GM11168 (cell line): ENCODE measurements around the gene LTBP1.
"Not testable (repeated sequence)": the region's sequence is repeated elsewhere in the genome, so short reads cannot be mapped to it uniquely, and the experiment has no call there.

ENCODE experiments used
- in situ Hi-C: fragments of 300-500 bp; cut with MboI; formaldehyde crosslinking; loops from one replicate; pipeline ENCODE4 v1.12.0; 2022; ENCODE audit warnings: low sequenced_read_pairs; ENCODE audit not compliant: unreplicated experiment

Gene LTBP1

DNA sequence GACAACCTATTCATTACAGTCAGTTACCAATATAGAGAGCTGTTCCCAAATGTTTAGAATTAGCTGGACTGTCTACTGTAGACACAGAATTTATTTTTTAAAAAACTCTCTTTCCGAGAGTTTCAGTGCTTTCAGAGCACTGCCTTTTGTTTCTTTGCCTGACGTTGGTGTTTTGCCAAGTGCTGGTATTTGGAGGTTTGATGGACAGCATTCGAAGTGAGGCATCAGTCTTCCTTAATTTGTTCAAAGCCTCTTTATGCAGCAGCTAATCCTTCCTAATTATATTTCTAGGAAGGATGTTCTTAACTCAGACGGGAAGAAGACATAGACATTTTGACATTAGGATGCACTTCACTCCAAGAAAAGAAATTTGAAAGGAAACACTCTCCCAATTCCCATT lies 83.2 kb downstream of the LTBP1 start:
- in situ Hi-C loops: no loop called here

DNA sequence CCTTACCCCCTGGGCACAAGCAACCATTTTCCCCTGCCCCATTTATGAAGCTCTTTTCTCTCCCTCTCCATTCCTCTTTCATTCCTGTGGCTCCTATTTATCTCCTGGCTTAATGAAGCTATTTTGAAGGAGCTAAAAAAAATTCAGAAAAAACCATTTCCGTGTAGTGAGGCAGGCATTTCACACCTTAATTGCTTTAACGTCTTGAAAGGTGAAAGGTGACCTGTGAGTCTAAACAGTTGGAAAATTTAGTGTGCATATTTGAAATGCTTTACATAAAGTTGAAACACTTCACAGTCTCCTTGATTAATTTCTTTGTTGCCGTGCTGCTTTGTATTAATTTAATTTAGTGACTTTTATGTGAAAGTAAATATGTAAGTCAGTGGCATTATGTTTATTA lies 83.6 kb downstream of the LTBP1 start:
- in situ Hi-C loops: no loop called here

DNA sequence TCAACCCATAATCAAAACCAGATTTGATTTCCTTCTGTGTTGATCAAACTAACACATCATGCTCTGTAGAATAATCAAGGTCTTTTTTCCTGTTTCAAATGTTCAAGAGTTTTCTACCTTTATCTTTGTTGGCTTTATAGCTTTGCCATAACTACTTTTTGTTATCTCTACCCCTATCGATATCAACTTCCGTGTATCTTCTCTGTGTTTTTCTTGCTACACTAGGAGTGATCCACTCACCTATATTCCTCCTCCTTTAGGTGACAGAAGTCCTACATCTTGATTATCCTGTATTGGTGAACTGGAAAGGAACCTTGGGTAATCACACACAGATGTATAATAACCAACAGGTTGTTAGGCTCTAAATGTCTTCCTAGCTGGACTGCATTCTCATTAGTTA lies 85.5 kb downstream of the LTBP1 start:
- in situ Hi-C loops: no loop called here

DNA sequence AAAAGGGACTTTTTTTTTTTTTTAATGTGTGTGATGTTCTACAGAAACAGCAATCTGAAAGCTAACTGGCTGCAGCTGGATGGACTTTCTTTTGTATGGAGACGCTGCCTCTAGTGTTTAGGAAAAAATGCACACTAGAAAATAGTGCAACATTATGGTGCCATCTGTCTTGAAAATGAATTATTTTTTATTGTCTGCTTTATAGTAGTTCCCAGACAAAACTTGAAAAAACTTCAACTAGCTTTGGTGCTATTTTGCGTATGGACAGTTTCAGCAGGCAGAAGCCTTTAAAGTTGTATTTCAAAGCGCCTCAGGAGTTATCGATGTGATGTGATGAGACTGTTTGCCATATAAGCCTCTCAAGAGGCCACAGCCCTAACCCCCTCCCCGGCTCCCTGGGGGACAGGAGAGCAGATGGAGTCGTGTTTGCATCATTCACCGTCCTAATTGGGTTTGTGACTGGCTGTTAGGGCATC lies 86.9 kb downstream of the LTBP1 start:
- in situ Hi-C loops: no loop called here

DNA sequence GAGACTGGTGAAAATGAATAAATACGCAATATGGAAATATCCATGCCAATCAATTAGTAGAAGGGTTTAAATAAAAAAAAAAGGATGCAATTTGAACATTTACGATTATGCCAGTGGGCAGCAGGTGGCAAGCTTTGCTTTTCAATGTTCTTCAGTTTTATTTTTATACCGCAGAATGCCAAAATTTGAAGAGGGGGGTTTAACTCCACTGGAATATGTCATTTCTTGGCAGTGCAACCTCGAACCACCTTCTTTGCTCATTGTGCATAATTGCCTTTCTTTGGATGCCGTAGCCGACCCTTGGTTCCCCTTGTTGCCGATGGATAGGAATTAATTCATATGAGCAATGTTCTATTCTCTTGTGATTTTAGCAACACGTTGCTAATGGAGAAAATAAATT lies 88.0 kb downstream of the LTBP1 start:
- in situ Hi-C loops: no loop called here

DNA sequence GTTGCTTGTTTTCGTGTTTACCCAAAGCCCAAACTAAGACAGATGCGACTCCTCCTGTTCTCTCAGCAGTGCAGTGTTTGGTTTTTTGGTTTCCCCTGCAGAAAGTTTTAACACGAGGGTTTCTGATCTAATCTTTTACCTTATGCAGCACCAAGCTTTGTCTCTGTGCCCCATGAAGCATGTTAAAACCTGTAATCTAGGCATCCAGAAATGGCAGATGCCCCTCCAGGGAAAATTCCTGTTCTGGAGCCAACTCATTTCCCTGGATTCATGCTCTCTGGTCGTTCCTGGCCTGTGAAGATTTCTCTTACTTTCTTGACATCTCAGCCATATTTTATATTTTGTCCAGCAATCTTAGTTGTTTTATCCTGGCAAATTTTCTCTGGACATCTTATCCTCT lies 91.5 kb downstream of the LTBP1 start:
- in situ Hi-C loops: no loop called here

DNA sequence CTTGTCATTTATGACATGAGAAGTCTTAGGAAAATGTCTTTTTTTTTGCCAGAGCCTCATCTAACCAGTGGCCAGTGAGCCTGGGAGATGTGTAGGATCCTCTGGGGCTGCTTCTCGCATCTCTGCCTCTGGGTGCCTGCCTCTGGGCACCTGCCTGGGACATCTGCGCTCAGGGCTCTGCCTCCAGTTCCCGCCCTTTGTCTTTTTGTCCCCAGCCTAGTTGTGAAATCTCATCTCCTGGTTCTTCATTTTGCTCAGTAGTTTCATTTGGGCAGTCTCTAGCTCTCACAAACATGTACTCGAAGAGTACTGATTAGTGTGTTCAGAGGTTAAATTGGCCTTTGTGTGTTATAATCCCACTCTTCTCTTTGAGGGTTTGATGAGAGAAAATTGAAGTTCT lies 92.0 kb downstream of the LTBP1 start:
- in situ Hi-C loops: no loop called here

DNA sequence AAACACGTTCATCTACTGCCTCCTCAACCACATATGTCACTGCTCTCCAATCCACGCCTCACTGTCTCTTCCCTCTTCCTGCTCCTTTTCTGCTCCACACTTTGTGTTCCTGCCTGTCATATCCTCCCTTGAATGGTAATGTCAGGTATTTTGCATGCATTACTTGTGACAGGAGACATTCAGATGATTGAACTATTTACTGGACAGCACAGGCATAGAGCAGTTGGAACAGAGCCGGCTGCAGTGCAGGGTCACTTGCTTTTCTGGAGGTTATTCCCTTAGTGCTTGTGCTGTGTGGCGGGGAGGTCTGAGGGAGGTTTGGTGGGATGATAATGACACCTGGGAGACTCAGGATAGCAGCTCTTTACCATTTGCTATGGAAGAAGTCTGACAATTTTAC lies 93.8 kb downstream of the LTBP1 start:
- in situ Hi-C loops: no loop called here

DNA sequence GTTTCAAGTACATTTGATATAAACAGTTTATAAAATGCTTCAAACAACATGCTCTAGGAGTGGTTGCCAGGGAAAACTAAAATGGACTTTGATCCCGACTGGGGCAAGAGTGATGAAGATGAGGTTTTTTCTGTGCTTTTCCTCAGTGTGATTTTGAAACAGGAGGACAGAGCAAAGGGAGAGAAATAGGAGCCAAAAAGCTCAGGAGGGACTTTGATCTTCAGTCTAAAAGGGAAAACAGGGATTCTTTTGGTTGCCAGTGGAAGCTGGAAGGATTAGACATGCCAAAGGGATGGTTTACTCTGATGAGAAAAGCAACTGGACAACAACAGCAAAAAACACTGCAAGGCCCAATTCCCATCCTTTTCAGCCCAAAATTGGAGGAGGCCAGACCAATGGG lies 95.5 kb downstream of the LTBP1 start:
- in situ Hi-C loops: no loop called here

DNA sequence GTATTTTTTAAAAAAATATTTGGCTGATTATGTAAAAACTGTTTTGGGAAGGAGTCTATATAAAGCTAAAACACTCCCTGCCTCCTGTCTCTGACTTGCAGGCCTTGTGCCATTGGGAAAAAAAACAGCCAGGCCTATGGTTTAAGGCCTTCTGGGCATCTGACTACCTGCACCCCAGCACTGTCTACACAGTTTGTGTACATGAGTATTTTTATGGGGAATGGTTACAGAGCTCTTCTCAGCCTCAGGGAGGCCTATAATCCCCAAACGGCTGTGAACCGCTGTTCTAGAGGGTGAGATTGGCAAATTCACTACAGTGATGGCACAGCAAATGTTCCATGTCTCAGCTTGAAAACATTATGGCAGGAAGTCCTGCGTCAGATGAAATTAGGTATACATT lies 96.1 kb downstream of the LTBP1 start:
- in situ Hi-C loops: no loop called here

DNA sequence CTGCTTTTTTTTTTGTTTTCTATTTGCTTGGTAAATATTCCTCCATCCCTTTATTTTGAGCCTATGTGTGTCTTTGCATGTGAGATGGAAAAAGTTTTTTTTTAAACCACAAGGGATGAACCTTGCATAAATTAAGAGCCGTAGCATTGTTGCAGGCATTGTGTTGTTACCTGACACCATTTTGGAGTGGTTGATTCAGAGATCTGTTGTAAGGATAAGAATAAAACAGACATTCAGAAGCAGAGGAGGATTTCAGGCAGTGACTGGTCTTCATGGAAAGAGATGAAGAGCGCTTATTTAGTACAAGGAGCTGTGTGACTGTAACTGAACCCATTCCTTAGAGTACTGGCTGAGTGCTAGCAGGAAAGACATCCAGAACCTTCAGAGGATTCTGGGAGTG lies 101.2 kb downstream of the LTBP1 start:
- in situ Hi-C loops: no loop called here

DNA sequence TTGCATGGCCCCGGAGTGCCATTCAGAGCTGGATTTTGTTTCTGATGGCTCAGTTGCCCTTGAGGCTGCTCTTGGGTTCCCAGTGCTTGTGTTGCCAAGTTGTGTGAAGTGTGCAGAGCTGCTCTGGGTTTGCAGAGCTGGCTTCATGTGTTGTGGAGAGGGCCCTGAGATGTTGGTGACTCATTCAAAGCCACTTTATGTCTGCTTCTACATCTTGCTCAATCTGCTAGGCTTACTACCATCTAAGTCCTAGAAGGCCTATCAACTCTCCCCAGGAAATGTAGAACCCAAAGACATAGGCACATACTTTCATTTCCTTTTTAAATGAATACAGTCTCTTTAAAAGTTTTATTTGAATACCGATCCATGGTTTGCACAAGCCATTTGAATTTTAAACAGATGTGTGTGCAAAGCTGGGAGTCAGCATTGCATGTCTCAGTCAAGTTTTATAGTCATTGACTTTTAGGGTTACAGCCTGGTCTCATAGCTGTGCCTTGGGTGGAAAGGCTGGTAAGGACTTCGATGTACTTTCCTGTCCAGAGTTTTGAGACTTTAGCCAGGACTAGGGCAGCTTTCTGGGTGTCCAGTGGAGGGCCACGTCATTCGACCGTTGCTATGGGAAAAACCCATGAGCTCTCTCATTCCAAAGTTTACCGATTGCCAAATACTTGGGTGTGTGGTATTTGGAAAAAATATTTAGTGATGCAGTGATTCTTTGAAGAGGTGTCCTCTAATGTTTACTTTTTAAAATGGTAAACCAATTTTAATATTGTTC lies 105.0 kb downstream of the LTBP1 start:
- in situ Hi-C loops: no loop called here

DNA sequence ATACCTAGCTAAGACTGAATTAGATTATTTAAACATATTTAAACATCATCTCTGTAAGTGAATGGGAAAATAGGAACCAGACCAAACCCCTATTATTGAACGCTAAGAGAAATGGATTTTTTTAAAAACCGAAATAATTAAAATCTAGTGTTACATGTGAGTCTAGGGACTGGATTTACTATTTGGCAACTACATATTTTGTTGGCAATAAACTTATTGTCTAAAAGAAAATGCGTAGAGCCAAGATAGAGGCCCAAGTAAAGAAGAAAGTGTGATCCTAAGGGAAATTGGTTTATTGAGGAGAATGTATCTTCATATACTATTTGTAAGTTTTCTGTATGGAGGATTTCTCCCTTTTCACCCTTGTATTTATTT lies 105.6 kb downstream of the LTBP1 start:
- in situ Hi-C loops: no loop called here

DNA sequence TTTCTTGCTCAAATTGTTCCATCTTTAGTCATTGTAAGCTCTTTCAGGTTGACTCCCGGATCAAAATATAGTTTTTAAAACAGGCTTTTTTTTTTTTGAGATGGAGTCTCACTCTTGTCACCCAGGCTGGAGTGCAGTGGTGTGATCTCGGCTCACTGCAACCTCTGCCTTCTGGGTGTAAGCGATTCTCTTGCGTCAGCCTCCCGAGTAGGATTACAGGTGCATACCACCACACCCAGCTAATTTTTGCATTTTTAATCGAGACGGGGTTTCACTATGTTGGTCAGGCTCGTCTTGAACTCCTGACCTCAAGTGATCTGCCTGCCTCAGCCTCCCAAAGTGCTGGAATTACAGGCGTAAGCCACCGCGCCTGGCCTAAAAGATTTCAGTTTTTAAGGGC lies 106.0 kb downstream of the LTBP1 start:
- in situ Hi-C loops: not testable (repeated sequence)

DNA sequence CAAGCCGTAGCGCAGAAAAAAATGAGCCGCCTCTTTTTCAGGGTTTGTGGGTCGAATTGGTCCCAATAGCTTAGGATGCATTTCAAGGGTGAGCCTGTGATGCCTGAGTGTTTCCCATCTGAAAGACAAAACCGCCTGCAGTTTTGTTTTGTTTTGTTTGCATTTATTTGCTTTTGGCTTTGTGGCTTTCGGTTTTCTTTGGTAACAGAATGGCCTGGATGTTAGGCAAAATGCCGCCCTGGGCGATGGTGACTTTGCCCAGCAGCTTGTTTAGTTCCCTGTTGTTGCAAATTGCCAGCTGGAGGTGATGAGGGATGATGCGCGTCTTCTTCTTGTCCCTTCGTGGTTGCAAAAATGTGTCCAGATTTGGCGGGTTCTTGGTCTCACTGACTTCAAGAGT lies 109.4 kb downstream of the LTBP1 start:
- in situ Hi-C loops: no loop called here

DNA sequence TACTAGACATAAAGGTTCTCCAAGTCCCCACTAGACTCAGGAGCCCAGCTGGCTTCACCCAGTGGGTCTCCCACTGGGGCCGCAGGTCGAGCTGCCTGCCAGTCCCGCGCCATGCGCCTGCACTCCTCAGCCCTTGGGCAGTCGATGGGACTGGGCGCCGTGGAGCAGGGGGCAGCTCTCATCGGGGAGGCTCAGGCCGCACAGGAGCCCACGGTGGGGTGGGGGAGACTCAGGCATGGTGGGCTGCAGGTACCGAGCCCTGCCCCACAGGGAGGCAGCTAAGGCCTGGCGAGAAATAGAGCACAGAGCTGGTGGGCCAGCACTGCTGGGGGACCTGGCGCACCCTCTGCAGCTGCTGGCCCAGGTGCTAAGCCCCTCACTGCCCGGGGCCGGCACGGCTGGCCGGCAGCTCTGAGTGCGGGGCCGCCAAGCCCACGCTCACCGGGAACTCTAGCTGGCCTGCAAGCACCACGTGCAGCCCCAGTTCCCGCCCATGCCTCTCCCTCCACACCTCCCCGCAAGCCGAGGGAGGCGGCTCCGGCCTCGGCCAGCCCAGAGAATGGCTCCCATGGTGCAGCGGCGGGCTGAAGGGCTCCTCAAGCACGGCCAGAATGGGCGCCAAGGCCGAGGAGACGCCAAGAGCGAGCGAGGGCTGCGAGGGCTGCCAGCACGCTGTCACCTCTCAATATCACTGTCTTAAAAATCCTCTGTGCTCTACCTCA lies 110.7 kb downstream of the LTBP1 start:
- in situ Hi-C loops: not testable (repeated sequence)

DNA sequence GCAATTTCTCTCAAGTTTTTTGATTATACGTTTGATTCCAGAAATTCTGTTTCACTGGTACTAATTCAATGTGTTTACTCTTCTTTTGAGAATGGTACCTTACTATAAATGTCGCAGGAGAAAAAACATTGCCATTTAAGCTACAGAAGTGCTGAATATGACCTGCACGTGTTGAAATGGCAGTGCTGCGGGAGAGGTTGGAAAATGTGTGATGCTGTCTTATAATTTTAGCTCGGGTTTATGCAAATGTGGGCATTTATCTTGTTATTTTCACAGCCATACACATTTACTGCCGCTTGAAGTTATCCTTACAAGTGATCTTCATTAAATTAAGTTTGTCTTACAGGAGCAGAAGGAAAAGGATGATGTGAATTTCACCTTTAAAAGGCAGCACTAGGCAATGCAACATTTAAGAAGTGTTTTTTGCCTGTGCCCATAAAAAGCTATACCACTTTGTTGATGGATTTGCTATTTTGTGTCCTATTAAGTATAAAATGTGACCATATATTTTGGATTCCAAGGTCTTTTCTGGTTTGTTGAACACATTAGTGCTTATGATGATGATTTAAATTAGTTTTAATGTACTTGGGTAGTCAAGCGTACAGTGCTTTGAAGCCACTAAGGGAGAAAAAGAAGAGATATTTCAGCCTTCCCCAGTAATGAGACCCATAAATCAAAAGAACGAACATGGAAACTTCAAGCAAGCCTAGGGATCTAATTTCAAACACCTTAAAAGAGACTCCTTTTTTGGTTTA lies 112.1 kb downstream of the LTBP1 start:
- in situ Hi-C loops: no loop called here

DNA sequence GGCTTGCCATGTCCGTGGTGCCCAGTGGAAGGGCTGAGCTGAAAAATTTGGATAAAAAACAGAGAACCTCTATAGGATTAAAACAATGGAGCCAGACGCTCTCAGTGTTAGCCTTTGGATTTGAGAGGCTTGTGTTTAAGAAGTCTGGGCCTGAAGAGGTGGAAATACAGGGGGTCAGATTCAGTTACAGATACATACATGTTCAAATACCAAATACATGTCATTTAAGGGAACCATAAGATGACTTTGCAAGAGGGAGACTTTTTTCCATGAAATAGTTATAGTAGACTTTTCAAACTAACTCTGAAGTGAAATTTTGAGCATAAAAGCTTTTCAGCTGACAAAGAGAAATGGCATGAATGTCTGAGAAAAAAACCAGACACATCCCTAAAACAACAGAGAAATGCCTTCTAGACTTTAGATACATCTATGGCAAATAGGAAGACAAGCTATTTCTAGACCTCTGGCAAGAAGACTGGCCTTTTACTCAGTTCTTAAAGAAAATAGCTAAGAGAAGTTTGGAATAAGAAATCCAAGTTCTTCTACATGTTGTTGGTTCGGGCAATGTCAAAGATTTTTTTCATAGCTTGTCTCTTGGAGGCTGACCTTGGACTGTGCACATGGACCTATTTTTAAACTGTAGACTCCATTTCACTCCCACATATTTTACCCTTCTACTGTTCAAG lies 112.9 kb downstream of the LTBP1 start:
- in situ Hi-C loops: no loop called here

DNA sequence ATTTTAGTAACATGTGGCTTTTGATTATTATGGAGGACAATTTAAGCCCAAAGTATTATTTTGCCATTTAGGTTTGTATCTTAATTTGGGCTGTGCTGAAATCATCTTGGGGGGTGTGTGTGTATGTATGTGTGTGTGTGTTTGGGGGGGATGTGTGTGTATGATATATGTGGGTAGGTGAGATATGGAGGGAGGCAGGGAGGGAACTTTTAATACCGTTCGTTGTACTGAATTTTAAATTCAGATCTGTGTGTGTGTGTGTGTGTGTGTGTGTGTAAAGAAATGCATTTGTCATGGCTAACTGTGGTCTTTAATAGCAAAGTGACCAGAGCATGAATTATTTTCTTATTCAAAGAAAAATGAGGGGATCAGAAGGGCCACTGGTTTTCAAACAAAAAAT lies 113.7 kb downstream of the LTBP1 start:
- in situ Hi-C loops: no loop called here

DNA sequence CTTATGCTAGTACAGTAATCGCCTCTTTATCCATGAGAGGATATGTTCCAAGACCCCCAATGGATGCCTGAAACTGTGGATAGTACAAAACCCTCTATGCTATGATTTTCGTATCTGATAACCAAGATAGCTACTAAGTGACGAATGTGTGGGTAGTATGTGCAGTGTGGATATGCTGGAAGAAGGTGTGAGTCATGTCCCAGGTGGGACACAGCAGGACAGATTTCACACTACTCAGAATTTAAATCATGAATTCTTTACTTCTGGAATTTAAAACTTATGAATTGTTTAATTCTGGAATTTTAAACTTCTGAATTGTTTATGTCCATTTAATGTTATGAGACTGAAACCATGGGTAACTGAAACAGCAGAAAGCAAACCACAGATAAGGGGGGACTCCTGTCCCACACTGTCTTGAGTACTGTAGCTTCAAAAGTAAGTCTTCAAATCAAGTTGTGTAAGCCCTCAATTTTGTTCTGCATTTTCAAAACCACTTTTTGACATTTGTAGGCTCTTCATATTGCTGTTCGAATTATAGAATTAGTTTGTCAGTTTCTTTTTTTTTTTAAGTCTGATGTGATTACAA lies 116.0 kb downstream of the LTBP1 start:
- in situ Hi-C loops: no loop called here
